Left lobe of liver (tissue), 2 donors: ENCODE results near the gene GLCE. TPM values are rescaled to one million over a fixed set of nuclear protein-coding genes. Genes with fewer than 3 reads are reported as not detected.

ENCODE experiments used
- ATAC-seq: fragments of 200-7000 bp; cut with Tn5 transposase; one replicate; pipeline ENCODE4 v1.9.1; 2020; ENCODE audit warnings: mild to moderate bottlenecking, moderate library complexity
- DNase-seq: peaks from one replicate; pipeline ENCODE4 v3.0.0-alpha.2; 2020; ENCODE audit warnings: low spot score
- total RNA-seq: library from RNA; stranded (reverse); gene quantifications from one replicate; pipeline ENCODE4 v1.2.1, GENCODE V29; 2021
- donor health status: DM: no; HTN: no; CAD: no; lungs with moderate emphysema.
- donor health status: DM: no; HTN: yes; CAD: no.

Gene GLCE
- total RNA-seq, 1 donor from 2014 or later: 11.6 TPM

- DNase-seq: no peak
- no peak for ATAC-seq
Observed at GRCh38 chr15:69314131-69314530, 153.7 kb downstream of the GLCE start.

GRCh38 chr15:69314736-69315135 lies 154.3 kb downstream of the GLCE start:
- no peak for DNase-seq
- no peak for ATAC-seq

- ATAC-seq (no peak), DNase-seq (no peak)
Observed at GRCh38 chr15:69315402-69316110, 155.1 kb downstream of the GLCE start.

- ATAC-seq: no peak
- DNase-seq: no peak
Observed at GRCh38 chr15:69316291-69316690, 155.9 kb downstream of the GLCE start.

- DNase-seq: no peak
- no peak for ATAC-seq
Observed at GRCh38 chr15:69317392-69317841, 157.0 kb downstream of the GLCE start.

GRCh38 chr15:69318033-69318432 lies 157.6 kb downstream of the GLCE start:
- ATAC-seq (no peak), DNase-seq (no peak)

- ATAC-seq (no peak), DNase-seq (no peak)
Observed at GRCh38 chr15:69319384-69320375, 159.2 kb downstream of the GLCE start.

GRCh38 chr15:69320977-69321554 lies 160.6 kb downstream of the GLCE start:
- ATAC-seq (no peak), DNase-seq (no peak)

Other genes with a start within 250 kb of the GLCE start
- gene SPESP1, start 230.1 kb upstream of the GLCE start, total RNA-seq: 0.48 TPM
- 0.13 TPM for gene NOX5, start 145.9 kb upstream of the GLCE start, total RNA-seq
- gene PAQR5, start 138.3 kb downstream of the GLCE start, total RNA-seq: 0.50 TPM